Inferior parietal cortex (tissue), 1 donor: Measurements from ENCODE around the gene CROCC2.
"Not testable (repeated sequence)": the region's sequence is repeated elsewhere in the genome, so short reads cannot be mapped to it uniquely, and the experiment has no call there.

Experiments
- DNase-seq: peaks from one replicate; pipeline ENCODE4 v3.0.0-alpha.2; 2016; ENCODE audit errors: extremely low spot score

CROCC2 gene

GRCh38 chr2:240966906-240967680, 61.0 kb downstream of the CROCC2 start:
- no peak for DNase-seq

GRCh38 chr2:240967681-240968621, 61.8 kb downstream of the CROCC2 start:
- DNase-seq = no peak

GRCh38 chr2:240968731-240969624, 62.8 kb downstream of the CROCC2 start:
- no peak for DNase-seq

GRCh38 chr2:240970104-240970503, 64.0 kb downstream of the CROCC2 start:
- no peak for DNase-seq

GRCh38 chr2:240970816-240971215, 64.7 kb downstream of the CROCC2 start:
- no peak for DNase-seq

GRCh38 chr2:240972201-240972600, 66.1 kb downstream of the CROCC2 start:
- DNase-seq = no peak

GRCh38 chr2:240972636-240973521, 66.7 kb downstream of the CROCC2 start:
- DNase-seq = no peak

GRCh38 chr2:240974771-240975572, 68.8 kb downstream of the CROCC2 start:
- DNase-seq = no peak

GRCh38 chr2:240975903-240976302, 69.8 kb downstream of the CROCC2 start:
- DNase-seq = not testable (repeated sequence)

- no peak for DNase-seq
These were observed 75.1 kb downstream of the CROCC2 start for GRCh38 chr2:240981280-240981679.

- DNase-seq = no peak
These were observed 76.0 kb downstream of the CROCC2 start for GRCh38 chr2:240981871-240982800.

- DNase-seq = no peak
These were observed 76.7 kb downstream of the CROCC2 start for GRCh38 chr2:240982821-240983281.

GRCh38 chr2:240983361-240983995, 77.3 kb downstream of the CROCC2 start:
- no peak for DNase-seq

- DNase-seq = no peak
These were observed 77.9 kb downstream of the CROCC2 start for GRCh38 chr2:240983996-240984498.

GRCh38 chr2:240985881-240986786, 80.0 kb downstream of the CROCC2 start:
- DNase-seq = no peak

- no peak for DNase-seq
These were observed 80.8 kb downstream of the CROCC2 start for GRCh38 chr2:240986787-240987411.
